HFF-Myc (cell line): ENCODE measurements around the gene AGBL1.

Experiments used
- DNase-seq: peaks from one replicate; pipeline ENCODE4 v3.0.0-alpha.2; 2011; ENCODE audit warnings: low read depth; ENCODE audit errors: extremely low read depth
- H3K4me3 ChIP-seq: replicated peaks from 2 replicates; pipeline ENCODE4 v1.5.1; 2011; ENCODE audit warnings: low read depth, mild to moderate bottlenecking, control low read depth, low read length
- CTCF ChIP-seq: IDR thresholded peaks from 2 replicates; pipeline ENCODE4 v1.5.1; 2012; ENCODE audit warnings: mild to moderate bottlenecking, low read depth, low read length, control low read depth; ENCODE audit errors: missing control alignments

The AGBL1 gene

DNA sequence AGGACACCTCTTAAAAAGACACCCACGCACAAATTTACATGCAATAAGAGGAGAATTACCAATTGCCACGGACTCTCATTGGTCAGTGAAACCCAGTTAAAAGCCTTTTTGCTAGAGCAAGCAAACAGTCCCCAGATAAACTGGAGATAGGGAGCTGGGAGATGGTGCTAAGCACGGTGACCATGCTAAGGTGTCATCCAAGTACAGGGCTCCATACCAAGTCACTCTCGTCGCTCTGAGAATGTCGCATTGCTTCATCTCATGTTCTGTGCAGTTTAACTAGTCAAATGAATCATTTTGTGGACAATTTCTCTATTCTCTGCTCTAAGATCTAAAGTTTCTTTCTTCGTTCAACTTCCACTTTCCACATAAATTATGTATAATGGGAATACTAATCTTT is 581.9 kb downstream of the AGBL1 start:
- no peak for DNase-seq
- TF ChIP-seq CTCF, result no peak
- H3K4me3 ChIP-seq, result no peak overlapping the region

- no peak for TF ChIP-seq CTCF
- DNase-seq, result no peak
- H3K4me3 ChIP-seq, result no peak overlapping the region
Observed at GRCh38 chr15:86663304-86663703, 583.6 kb downstream of the AGBL1 start.

- TF ChIP-seq CTCF, result no peak
- DNase-seq, result no peak
- no peak overlapping the region for H3K4me3 ChIP-seq
Observed at GRCh38 chr15:86663979-86664378, 584.3 kb downstream of the AGBL1 start.

GRCh38 chr15:86664581-86664980 is 584.9 kb downstream of the AGBL1 start:
- H3K4me3 ChIP-seq, result no peak overlapping the region
- no peak for DNase-seq
- no peak for TF ChIP-seq CTCF

- no peak overlapping the region for H3K4me3 ChIP-seq
- TF ChIP-seq CTCF, result no peak
- DNase-seq, result no peak
Observed at GRCh38 chr15:86676002-86676401, 596.3 kb downstream of the AGBL1 start.

DNA sequence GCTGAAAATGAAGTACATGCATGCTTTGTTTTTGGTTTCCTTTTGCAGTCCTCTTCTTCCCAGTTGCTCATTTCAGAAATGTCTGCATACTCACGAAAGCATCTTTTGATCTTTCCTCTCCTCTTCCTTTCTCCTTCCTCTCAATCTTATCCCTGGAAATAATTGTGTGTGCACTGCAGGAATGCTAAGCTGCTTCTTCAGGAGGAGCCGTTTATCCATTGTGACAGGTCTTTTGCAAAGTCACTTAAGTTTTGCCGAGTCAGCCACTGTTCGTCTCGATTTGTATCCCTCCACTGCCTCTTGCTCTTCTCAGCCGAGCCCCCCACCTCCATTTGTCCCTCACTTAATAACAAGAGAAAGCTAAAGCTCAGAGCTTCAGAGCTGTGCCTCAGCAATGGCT is 597.6 kb downstream of the AGBL1 start:
- no peak for DNase-seq
- H3K4me3 ChIP-seq, result no peak overlapping the region
- TF ChIP-seq CTCF, result no peak

GRCh38 chr15:86685263-86685662 is 605.6 kb downstream of the AGBL1 start:
- TF ChIP-seq CTCF, result no peak
- no peak overlapping the region for H3K4me3 ChIP-seq
- no peak for DNase-seq
